Measurements from ENCODE around the gene MYOCD. TPM values are rescaled to one million over a fixed set of nuclear protein-coding genes. Genes with fewer than 3 reads are reported as not detected.

MYOCD gene
- total RNA-seq, 1 experiment from 2014 or later, result 1.2 TPM

- Mint-ChIP-seq H3K27me3 (ENCODE audit: low read depth) (no peaks in the 10 kb centered on the region), H3K4me1 (peaks cover 21% of the 10 kb centered on the region), H3K36me3 (no peaks in the 10 kb centered on the region), H3K27ac (no peak overlapping the region), H3K4me3 (no peak overlapping the region), H3K9me3 (no peaks in the 10 kb centered on the region)
- no peak for DNase-seq (ENCODE audit: low spot score)
- no peak for TF ChIP-seq FOXK1 (CRISPR knock-in tag; IDR thresholded peaks at IDR 0.05)
- no peak for TF ChIP-seq CDX4 (CRISPR knock-in tag; IDR thresholded peaks at IDR 0.05; ENCODE audit: borderline replicate concordance)
- no peak for TF ChIP-seq PRRX2 (CRISPR knock-in tag; IDR thresholded peaks at IDR 0.05)
- no peak for TF ChIP-seq FOXP4 (CRISPR knock-in tag; IDR thresholded peaks at IDR 0.05)
- TF ChIP-seq CREB1 (CRISPR knock-in tag; IDR thresholded peaks at IDR 0.05), result no peak
- TF ChIP-seq NR1H2 (CRISPR knock-in tag; IDR thresholded peaks at IDR 0.05), result no peak
- TF ChIP-seq ZNF423 (CRISPR knock-in tag; IDR thresholded peaks at IDR 0.05), result no peak
- TF ChIP-seq ARID4B (CRISPR knock-in tag; IDR thresholded peaks at IDR 0.05; ENCODE audit: borderline replicate concordance), result no peak
- no peak for TF ChIP-seq ZNF263 (CRISPR knock-in tag; IDR thresholded peaks at IDR 0.05; ENCODE audit: low read depth)
- CTCF ChIA-PET, result interaction anchor here (1.0 to 1.6 kb wide), 3 partner anchors 71 to 395 kb away, joined by 3 to 6 read pairs (median 5); no protein-coding TSS in a partner anchor
- no peak for ATAC-seq
- POLR2A ChIA-PET, result interaction anchor here (0.7 kb wide), 1 partner anchor 545 kb away, joined by 3 read pairs; no protein-coding TSS in a partner anchor
Measured at GRCh38 chr17:12737740-12738469, 72.2 kb downstream of the MYOCD start.

- H3K9me3 Mint-ChIP-seq, result no peaks in the 10 kb centered on the region
- no peaks in the 10 kb centered on the region for H3K36me3 Mint-ChIP-seq
- CTCF ChIA-PET, result interaction anchor here (1.6 kb wide), 1 partner anchor 396 kb away, joined by 6 read pairs; no protein-coding TSS in a partner anchor
- no peak overlapping the region for H3K27ac Mint-ChIP-seq
- DNase-seq (ENCODE audit: low spot score), result no peak
- ATAC-seq, result no peak
- TF ChIP-seq PRDM15 (CRISPR knock-in tag; IDR thresholded peaks at IDR 0.05) (no peak), KAT7 (CRISPR knock-in tag; IDR thresholded peaks at IDR 0.05; ENCODE audit: borderline replicate concordance) (no peak), GABPB1 (CRISPR knock-in tag; IDR thresholded peaks at IDR 0.05) (no peak), NR1H2 (CRISPR knock-in tag; IDR thresholded peaks at IDR 0.05) (no peak), ZNF532 (CRISPR knock-in tag; IDR thresholded peaks at IDR 0.05; ENCODE audit: borderline replicate concordance) (no peak), PRRX2 (CRISPR knock-in tag; IDR thresholded peaks at IDR 0.05) (no peak)
- H3K4me1 Mint-ChIP-seq, result peaks cover 21% of the 10 kb centered on the region
- POLR2A ChIA-PET, result no interaction called here
- H3K27me3 Mint-ChIP-seq (ENCODE audit: low read depth), result no peaks in the 10 kb centered on the region
- H3K4me3 Mint-ChIP-seq, result no peak overlapping the region
Measured at GRCh38 chr17:12738624-12739023, 72.9 kb downstream of the MYOCD start.
